Parathyroid adenoma (tissue), 2 donors: ENCODE measurements around the gene CHST8.

ENCODE experiments used
- H2AFZ ChIP-seq: fragments of 300-600 bp; sonication (generic); one replicate; pipeline ENCODE4 v1.7.0; 2017; ENCODE audit warnings: antibody characterized with exemption, mild to moderate bottlenecking
- H3K27ac ChIP-seq: fragments of 300-600 bp; sonication (generic); one replicate; pipeline ENCODE4 v1.7.0; 2017
- H3K27me3 ChIP-seq: fragments of 300-600 bp; sonication (generic); one replicate; pipeline ENCODE4 v1.7.0; 2017; ENCODE audit warnings: low read length; ENCODE audit not compliant: control insufficient read depth, insufficient read depth
- H3K36me3 ChIP-seq: fragments of 300-600 bp; sonication (generic); one replicate; pipeline ENCODE4 v1.7.0; 2017; ENCODE audit warnings: low read length; ENCODE audit not compliant: control insufficient read depth, insufficient read depth
- H3K4me1 ChIP-seq: fragments of 300-600 bp; sonication (generic); one replicate; pipeline ENCODE4 v1.7.0; 2017; ENCODE audit warnings: control low read depth
- H3K4me2 ChIP-seq: fragments of 300-600 bp; sonication (generic); one replicate; pipeline ENCODE4 v1.7.0; 2017; ENCODE audit warnings: low read length
- H3K4me3 ChIP-seq: fragments of 300-600 bp; sonication (generic); one replicate; pipeline ENCODE4 v1.7.0; 2017; ENCODE audit warnings: low read depth, low read length
- H3K79me2 ChIP-seq: fragments of 300-600 bp; sonication (generic); one replicate; pipeline ENCODE4 v1.7.0; 2017; ENCODE audit warnings: control low read depth
- H3K9ac ChIP-seq: fragments of 300-600 bp; sonication (generic); one replicate; pipeline ENCODE4 v1.7.0; 2017; ENCODE audit warnings: mild to moderate bottlenecking
- H3K9me3 ChIP-seq: fragments of 300-600 bp; sonication (generic); one replicate; pipeline ENCODE4 v1.7.0; 2017; ENCODE audit warnings: low read length; ENCODE audit not compliant: control insufficient read depth
- TF ChIP-seq, protein P1 (sequence below): fragments of 300-600 bp; sonication (generic); IDR thresholded peaks from one replicate; pipeline ENCODE4 v1.7.0; 2017; ENCODE audit warnings: antibody characterized with exemption, mild to moderate bottlenecking
- donor health status: primary hyperparathyroidism.

CHST8 gene

GRCh38 chr19:33770107-33770506 is 148.4 kb downstream of the CHST8 start:
- TF ChIP-seq, protein P1, sequence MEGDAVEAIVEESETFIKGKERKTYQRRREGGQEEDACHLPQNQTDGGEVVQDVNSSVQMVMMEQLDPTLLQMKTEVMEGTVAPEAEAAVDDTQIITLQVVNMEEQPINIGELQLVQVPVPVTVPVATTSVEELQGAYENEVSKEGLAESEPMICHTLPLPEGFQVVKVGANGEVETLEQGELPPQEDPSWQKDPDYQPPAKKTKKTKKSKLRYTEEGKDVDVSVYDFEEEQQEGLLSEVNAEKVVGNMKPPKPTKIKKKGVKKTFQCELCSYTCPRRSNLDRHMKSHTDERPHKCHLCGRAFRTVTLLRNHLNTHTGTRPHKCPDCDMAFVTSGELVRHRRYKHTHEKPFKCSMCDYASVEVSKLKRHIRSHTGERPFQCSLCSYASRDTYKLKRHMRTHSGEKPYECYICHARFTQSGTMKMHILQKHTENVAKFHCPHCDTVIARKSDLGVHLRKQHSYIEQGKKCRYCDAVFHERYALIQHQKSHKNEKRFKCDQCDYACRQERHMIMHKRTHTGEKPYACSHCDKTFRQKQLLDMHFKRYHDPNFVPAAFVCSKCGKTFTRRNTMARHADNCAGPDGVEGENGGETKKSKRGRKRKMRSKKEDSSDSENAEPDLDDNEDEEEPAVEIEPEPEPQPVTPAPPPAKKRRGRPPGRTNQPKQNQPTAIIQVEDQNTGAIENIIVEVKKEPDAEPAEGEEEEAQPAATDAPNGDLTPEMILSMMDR, result no peak
- Histone ChIP-seq H2AFZ (no peak overlapping the region), H3K9me3 (no peaks in the 10 kb centered on the region), H3K4me2 (no peak overlapping the region), H3K79me2 (no peaks in the 10 kb centered on the region), H3K4me1 (no peaks in the 10 kb centered on the region), H3K27me3 (no peaks in the 10 kb centered on the region), H3K27ac (no peak overlapping the region), H3K9ac (no peak overlapping the region), H3K36me3 (no peaks in the 10 kb centered on the region), H3K4me3 (no peak overlapping the region)

- Histone ChIP-seq H3K4me3 (no peak overlapping the region), H3K4me1 (no peaks in the 10 kb centered on the region), H3K9ac (no peak overlapping the region), H3K9me3 (no peaks in the 10 kb centered on the region), H2AFZ (peak overlapping the region; percentile 56), H3K27ac (no peak overlapping the region), H3K79me2 (no peaks in the 10 kb centered on the region), H3K4me2 (no peak overlapping the region), H3K36me3 (no peaks in the 10 kb centered on the region), H3K27me3 (no peaks in the 10 kb centered on the region)
- TF ChIP-seq, protein P1, result peak; percentile 94
Measured at GRCh38 chr19:33771384-33772101, 149.8 kb downstream of the CHST8 start.

DNA sequence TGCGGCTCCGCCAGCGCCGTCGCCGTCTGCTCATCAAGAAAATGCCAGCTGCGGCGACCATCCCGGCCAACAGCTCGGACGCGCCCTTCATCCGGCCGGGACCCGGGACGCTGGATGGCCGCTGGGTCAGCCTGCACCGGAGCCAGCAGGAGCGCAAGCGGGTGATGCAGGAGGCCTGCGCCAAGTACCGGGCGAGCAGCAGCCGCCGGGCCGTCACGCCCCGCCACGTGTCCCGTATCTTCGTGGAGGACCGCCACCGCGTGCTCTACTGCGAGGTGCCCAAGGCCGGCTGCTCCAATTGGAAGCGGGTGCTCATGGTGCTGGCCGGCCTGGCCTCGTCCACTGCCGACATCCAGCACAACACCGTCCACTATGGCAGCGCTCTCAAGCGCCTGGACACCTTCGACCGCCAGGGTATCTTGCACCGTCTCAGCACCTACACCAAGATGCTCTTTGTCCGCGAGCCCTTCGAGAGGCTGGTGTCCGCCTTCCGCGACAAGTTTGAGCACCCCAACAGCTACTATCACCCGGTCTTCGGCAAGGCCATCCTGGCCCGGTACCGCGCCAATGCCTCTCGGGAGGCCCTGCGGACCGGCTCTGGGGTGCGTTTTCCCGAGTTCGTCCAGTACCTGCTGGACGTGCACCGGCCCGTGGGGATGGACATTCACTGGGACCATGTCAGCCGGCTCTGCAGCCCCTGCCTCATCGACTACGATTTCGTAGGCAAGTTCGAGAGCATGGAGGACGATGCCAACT is 150.5 kb downstream of the CHST8 start:
- Histone ChIP-seq H3K9ac (no peak overlapping the region), H3K27me3 (no peaks in the 10 kb centered on the region), H3K9me3 (no peaks in the 10 kb centered on the region), H3K27ac (no peak overlapping the region), H3K4me1 (no peaks in the 10 kb centered on the region), H3K79me2 (no peaks in the 10 kb centered on the region), H3K4me2 (no peak overlapping the region), H2AFZ (no peak overlapping the region), H3K4me3 (no peak overlapping the region), H3K36me3 (no peaks in the 10 kb centered on the region)
- TF ChIP-seq, protein P1, result no peak

DNA sequence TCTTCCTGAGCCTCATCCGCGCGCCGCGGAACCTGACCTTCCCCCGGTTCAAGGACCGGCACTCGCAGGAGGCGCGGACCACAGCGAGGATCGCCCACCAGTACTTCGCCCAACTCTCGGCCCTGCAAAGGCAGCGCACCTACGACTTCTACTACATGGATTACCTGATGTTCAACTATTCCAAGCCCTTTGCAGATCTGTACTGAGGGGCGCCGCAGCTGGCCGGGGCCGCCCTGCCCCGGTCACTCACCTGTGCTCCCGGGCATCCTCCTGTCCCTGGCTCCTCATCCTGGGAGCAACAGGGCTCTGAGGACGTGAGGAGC is 151.1 kb downstream of the CHST8 start:
- Histone ChIP-seq H3K79me2 (no peaks in the 10 kb centered on the region), H3K9ac (no peak overlapping the region), H3K4me3 (no peak overlapping the region), H3K27me3 (no peaks in the 10 kb centered on the region), H3K36me3 (no peaks in the 10 kb centered on the region), H3K9me3 (no peaks in the 10 kb centered on the region), H3K4me1 (no peaks in the 10 kb centered on the region), H3K27ac (no peak overlapping the region), H3K4me2 (no peak overlapping the region), H2AFZ (no peak overlapping the region)
- TF ChIP-seq, protein P1, result no peak
